Smooth muscle cell (in vitro differentiated cells): Measurements from ENCODE around the gene ARL6. TPM values are rescaled to one million over a fixed set of nuclear protein-coding genes. Genes with fewer than 3 reads are reported as not detected.

Experiments
- DNase-seq: peaks from one replicate; lab custom pipeline; 2025; ENCODE audit not compliant: unreplicated experiment; lab: John Stamatoyannopoulos, UW
- H2AFZ ChIP-seq: fragments of 200-600 bp; sonication (generic); 2 replicates; pipeline ENCODE4 v1.6.0; 2016; ENCODE audit warnings: antibody characterized with exemption, low read depth, mild to moderate bottlenecking
- H3F3A ChIP-seq: fragments of 200-600 bp; sonication (generic); 2 replicates; pipeline ENCODE4 v1.6.0; 2017; ENCODE audit warnings: antibody characterized with exemption, low read depth
- H3K27ac ChIP-seq: fragments of 200-600 bp; sonication (generic); 2 replicates; pipeline ENCODE4 v1.5.1; 2016; ENCODE audit warnings: low read depth, mild to moderate bottlenecking
- H3K27me3 ChIP-seq: fragments of 200-600 bp; sonication (generic); 2 replicates; pipeline ENCODE4 v1.6.1; 2016; ENCODE audit warnings: low read depth, mild to moderate bottlenecking
- H3K36me3 ChIP-seq: fragments of 200-600 bp; sonication (generic); 2 replicates; pipeline ENCODE4 v1.5.1; 2016; ENCODE audit warnings: low read depth
- H3K4me1 ChIP-seq: fragments of 200-600 bp; sonication (generic); 2 replicates; pipeline ENCODE4 v1.5.1; 2016; ENCODE audit warnings: low read depth
- H3K4me2 ChIP-seq: fragments of 200-600 bp; sonication (generic); 2 replicates; pipeline ENCODE4 v1.6.0; 2016; ENCODE audit warnings: mild to moderate bottlenecking
- H3K4me3 ChIP-seq: fragments of 200-600 bp; sonication (generic); 2 replicates; pipeline ENCODE4 v1.5.1; 2016; ENCODE audit warnings: mild to moderate bottlenecking
- H3K79me2 ChIP-seq: fragments of 200-600 bp; sonication (generic); 2 replicates; pipeline ENCODE4 v1.6.0; 2016; ENCODE audit warnings: low read depth, mild to moderate bottlenecking
- H3K9ac ChIP-seq: fragments of 200-600 bp; sonication (generic); 2 replicates; pipeline ENCODE4 v1.6.0; 2016; ENCODE audit warnings: low read depth
- H3K9me3 ChIP-seq: fragments of 200-600 bp; sonication (generic); replicated peaks from 2 replicates; pipeline ENCODE4 v1.5.1; 2016; ENCODE audit warnings: low read depth
- H4K20me1 ChIP-seq: fragments of 200-600 bp; sonication (generic); 2 replicates; pipeline ENCODE4 v1.6.0; 2016; ENCODE audit warnings: low read depth
- WGBS: methylation state at CpG from one replicate; pipeline ENCODE4 v1.1.7; 2016; ENCODE audit warnings: low lambda C conversion rate; 5-methylcytosine and 5-hydroxymethylcytosine counted together
- polyA plus RNA-seq: library from polyadenylated mRNA; unstranded; fragments of >200 nt; fragmentation: Nextera tagmentation; extraction: Ambion mirVana; gene quantifications from 2 replicates; pipeline ENCODE4 v1.2.1, GENCODE V29; 2016
- total RNA-seq: library from RNA; depleted of rRNA; stranded (reverse); fragments of >200 nt; gene quantifications from 2 replicates; pipeline ENCODE4 v1.2.3, GENCODE V29; 2014
- TF ChIP-seq, protein P1 (sequence below): fragments of 200-600 bp; sonication (generic); IDR thresholded peaks from 2 replicates; pipeline ENCODE4 v1.5.1; 2017; ENCODE audit warnings: borderline replicate concordance, mild to moderate bottlenecking, antibody characterized with exemption; ENCODE audit not compliant: insufficient read depth, poor library complexity, severe bottlenecking

The ARL6 gene, protein sequence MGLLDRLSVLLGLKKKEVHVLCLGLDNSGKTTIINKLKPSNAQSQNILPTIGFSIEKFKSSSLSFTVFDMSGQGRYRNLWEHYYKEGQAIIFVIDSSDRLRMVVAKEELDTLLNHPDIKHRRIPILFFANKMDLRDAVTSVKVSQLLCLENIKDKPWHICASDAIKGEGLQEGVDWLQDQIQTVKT
- 14.6 and 27.0 TPM in 2 replicates for total RNA-seq
- 5.3 and 5.8 TPM in 2 replicates for polyA plus RNA-seq

DNA sequence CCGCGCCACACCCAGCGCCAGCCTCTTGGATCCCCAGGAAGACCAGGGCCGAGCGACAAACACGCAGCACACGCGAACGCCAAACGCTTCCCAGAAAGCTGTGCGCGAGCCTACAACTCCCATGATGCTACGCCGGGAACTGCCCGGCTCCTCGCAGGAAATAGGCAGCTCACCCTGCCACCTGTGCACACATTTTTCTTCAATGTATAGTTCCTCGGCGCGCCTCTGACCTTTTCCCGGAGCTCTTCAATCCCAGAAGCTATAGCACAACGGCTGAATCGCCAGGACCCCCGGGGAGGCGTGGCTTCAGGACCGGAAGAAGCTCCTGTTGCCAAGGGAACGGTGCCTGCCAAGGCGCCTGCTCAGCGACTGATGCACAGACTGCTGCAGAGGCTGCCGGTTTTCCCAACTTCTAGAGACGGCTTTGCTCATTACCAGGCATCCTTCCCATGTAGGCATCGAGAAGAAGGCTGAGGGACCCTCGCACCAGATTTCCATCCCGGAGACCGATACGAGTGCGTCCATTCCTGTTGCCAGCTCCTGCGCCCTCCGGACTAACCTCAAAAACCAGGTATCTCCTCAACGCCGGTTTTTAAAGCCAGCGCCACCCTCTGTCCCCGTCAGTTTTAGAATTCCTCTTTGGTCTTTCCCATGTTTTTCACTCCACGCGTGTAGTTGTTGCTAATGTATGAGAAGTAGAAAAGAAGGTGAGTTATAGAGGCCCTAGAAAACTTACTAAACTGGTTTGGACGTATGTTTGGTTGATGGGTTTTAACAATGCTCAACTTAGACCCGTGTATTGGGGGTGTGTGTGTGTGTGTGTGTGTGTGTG is at the start of gene ARL6:
ARL6 (plus strand) TSS at position 352 of the 832 bp plus-strand sequence. CDS start 3,350 bp downstream, outside the sequence.
- H3K9me3 ChIP-seq = no peaks in the 10 kb centered on the region
- H2AFZ ChIP-seq = peak within 1 kb of the TSS; percentile 100

DNA sequence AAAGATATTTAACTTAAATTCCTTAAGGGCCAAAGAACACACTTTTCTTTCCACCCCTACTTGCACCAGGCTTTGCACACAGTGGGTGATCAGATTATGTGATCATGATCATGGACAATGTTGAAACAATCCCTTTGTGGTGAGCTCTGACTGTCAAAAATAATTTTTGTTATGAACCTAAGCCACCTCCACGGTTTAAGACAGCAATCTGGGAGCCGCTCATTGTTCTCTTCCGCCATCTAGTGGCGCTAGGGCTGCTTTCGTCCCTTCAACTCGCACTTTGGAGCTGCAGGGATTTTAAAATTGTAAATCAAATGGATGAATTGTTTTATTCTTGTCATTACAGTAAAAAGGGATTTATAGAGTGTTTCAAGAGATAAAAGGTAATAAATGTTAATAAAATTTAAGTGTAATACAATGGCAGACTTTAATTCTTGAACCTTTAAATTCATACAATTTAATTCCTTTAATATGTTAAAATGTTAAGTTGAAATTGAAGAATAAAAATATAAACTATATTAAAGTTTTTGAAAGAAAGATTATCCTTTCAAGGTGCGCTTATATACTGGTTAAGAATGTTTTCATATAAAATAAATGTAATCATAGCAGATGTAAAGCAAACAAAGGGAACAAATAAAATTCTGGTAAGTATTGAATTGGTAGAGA is 45.3 kb upstream of the ARL6 start:
- 4% methylated on average over 7 of the region's 7 CpGs for WGBS
- H3K4me2 ChIP-seq = peak overlapping the region; percentile 82
- no peaks in the 10 kb centered on the region for H3K79me2 ChIP-seq
- peak overlapping the region; percentile 77 for H2AFZ ChIP-seq
- peak; percentile 8 for DNase-seq
- H3K36me3 ChIP-seq = no peaks in the 10 kb centered on the region
- no peaks in the 10 kb centered on the region for H3K9me3 ChIP-seq
- H3K4me1 ChIP-seq = no peaks in the 10 kb centered on the region
- no peaks in the 10 kb centered on the region for H3F3A ChIP-seq
- H3K27ac ChIP-seq = no peak overlapping the region
- TF ChIP-seq, protein P1, sequence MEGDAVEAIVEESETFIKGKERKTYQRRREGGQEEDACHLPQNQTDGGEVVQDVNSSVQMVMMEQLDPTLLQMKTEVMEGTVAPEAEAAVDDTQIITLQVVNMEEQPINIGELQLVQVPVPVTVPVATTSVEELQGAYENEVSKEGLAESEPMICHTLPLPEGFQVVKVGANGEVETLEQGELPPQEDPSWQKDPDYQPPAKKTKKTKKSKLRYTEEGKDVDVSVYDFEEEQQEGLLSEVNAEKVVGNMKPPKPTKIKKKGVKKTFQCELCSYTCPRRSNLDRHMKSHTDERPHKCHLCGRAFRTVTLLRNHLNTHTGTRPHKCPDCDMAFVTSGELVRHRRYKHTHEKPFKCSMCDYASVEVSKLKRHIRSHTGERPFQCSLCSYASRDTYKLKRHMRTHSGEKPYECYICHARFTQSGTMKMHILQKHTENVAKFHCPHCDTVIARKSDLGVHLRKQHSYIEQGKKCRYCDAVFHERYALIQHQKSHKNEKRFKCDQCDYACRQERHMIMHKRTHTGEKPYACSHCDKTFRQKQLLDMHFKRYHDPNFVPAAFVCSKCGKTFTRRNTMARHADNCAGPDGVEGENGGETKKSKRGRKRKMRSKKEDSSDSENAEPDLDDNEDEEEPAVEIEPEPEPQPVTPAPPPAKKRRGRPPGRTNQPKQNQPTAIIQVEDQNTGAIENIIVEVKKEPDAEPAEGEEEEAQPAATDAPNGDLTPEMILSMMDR = peak; percentile 93
- peak overlapping the region; percentile 32 for H3K4me3 ChIP-seq
- H4K20me1 ChIP-seq = no peaks in the 10 kb centered on the region
- H3K9ac ChIP-seq = no peak overlapping the region
- no peaks in the 10 kb centered on the region for H3K27me3 ChIP-seq

More for the DNA sequence above, at the start of gene ARL6:
- TF ChIP-seq, protein P1 = no peak
- peaks cover 4% of the 10 kb centered on the region for H3K79me2 ChIP-seq
- H3K4me2 ChIP-seq = peak within 1 kb of the TSS; percentile 89
- peaks cover 11% of the 10 kb centered on the region for H3K4me1 ChIP-seq
- H3K36me3 ChIP-seq = no peaks in the 10 kb centered on the region
- H4K20me1 ChIP-seq = no peaks in the 10 kb centered on the region
- H3K9ac ChIP-seq = peak within 1 kb of the TSS; percentile 50
- peak within 1 kb of the TSS; percentile 83 for H3K4me3 ChIP-seq
- peak; percentile 78 for DNase-seq
- H3K27me3 ChIP-seq = no peaks in the 10 kb centered on the region
- under 1% methylated on average over 46 of the region's 46 CpGs for WGBS
- H3F3A ChIP-seq = no peaks in the 10 kb centered on the region
- peak within 1 kb of the TSS; percentile 20 for H3K27ac ChIP-seq

DNA sequence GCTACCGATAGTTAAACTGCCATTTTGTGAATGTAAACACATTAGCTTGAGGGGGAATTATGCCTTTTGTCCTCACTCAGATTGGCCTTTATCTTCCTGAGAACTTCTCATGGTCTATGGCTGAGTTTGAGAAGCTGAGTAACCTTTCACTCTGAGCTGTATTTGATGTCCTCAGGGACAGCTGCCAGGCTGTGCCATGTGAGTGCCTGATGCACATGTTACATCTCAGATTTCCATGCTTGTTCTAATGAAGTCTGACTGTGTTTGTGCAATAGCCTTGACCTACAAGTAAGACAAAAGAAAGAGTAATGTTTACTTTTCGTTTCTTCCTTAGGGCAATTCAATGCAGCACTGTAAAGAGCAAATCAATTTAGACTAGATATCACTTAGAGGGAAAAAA is 44.1 kb upstream of the ARL6 start:
- Histone ChIP-seq H3K9me3 (no peaks in the 10 kb centered on the region), H3K27ac (no peak overlapping the region), H3K4me1 (no peaks in the 10 kb centered on the region), H3K36me3 (no peaks in the 10 kb centered on the region), H3F3A (no peaks in the 10 kb centered on the region), H3K79me2 (no peaks in the 10 kb centered on the region), H3K4me3 (no peak overlapping the region), H3K9ac (no peak overlapping the region), H3K27me3 (no peaks in the 10 kb centered on the region), H2AFZ (no peak overlapping the region), H3K4me2 (no peak overlapping the region), H4K20me1 (no peaks in the 10 kb centered on the region)
- 81% methylated on average over 2 of the region's 2 CpGs for WGBS
- TF ChIP-seq, protein P1 = no peak
- no peak for DNase-seq
